Breast epithelium (tissue), 4 donors: ENCODE measurements around the gene CBL. TPM values are rescaled to one million over a fixed set of nuclear protein-coding genes. Genes with fewer than 3 reads are reported as not detected.

Experiments
- DNase-seq, 2 donors: peaks; one replicate each; pipeline ENCODE4 v3.0.0-alpha.2; 2019; ENCODE audit warnings: low spot score in 2 of 2
- H3K27ac ChIP-seq, 2 donors: fragments of 200-600 bp; sonication (generic) in 1 of 2; one replicate each; pipeline ENCODE4 v1.5.1; 2016 to 2019; ENCODE audit warnings: mild to moderate bottlenecking in 1 of 2
- H3K27me3 ChIP-seq, 2 donors: fragments of 200-600 bp; sonication (generic) in 1 of 2; one replicate each; pipeline versions ENCODE4 v1.5.1 to v1.6.0; 2017 to 2019; ENCODE audit warnings: control low read depth in 1 of 2, mild to moderate bottlenecking in 1 of 2
- H3K36me3 ChIP-seq: fragments of 200-600 bp; one replicate; pipeline ENCODE4 v1.5.1; 2019
- H3K4me1 ChIP-seq, 2 donors: fragments of 200-600 bp; sonication (generic); one replicate each; pipeline ENCODE4 v1.5.1; 2016 to 2019; ENCODE audit warnings: control low read depth in 1 of 2
- H3K4me3 ChIP-seq, 3 donors: fragments of 200-600 bp; sonication (generic); 1 replicate in 2 of 3; 2 replicates in 1 of 3; pipeline ENCODE4 v1.5.1; 2016 to 2019; ENCODE audit warnings: mild to moderate bottlenecking in 3 of 3, moderate library complexity in 2 of 3
- H3K9me3 ChIP-seq, 2 donors: fragments of 200-600 bp; sonication (generic) in 1 of 2; one replicate each; pipeline ENCODE4 v1.5.1; 2016 to 2019; ENCODE audit warnings: control low read depth in 1 of 2
- POLR2A ChIP-seq: fragments of 450-650 bp; IDR thresholded peaks from one replicate; pipeline ENCODE4 v1.6.1; 2016; ENCODE audit warnings: antibody characterized with exemption, mild to moderate bottlenecking, moderate library complexity
- POLR2AphosphoS5 ChIP-seq, 3 donors: sonication (generic); formaldehyde crosslinking; IDR thresholded peaks; one replicate each; pipeline ENCODE4 v1.6.1; 2017; ENCODE audit warnings: antibody characterized with exemption in 3 of 3
- intact Hi-C: fragments of 100-400 bp; cut with DNase I; formaldehyde crosslinking; loops from one replicate; pipeline ENCODE4 v1.15.1; 2023; ENCODE audit warnings: low total_unique reads
- total RNA-seq, 3 donors: library from RNA; depleted of rRNA; stranded (reverse); fragments of >200 nt; gene quantifications; one replicate each; pipeline ENCODE4 v1.1.0, GENCODE V29; 2016
- TF ChIP-seq, protein P1 (sequence below), 3 donors: fragments of 450-650 bp; IDR thresholded peaks; one replicate each; pipeline ENCODE4 v1.5.1; 2016 to 2017; ENCODE audit warnings: antibody characterized with exemption in 3 of 3, mild to moderate bottlenecking in 3 of 3, moderate library complexity in 3 of 3

Gene CBL
- total RNA-seq, 3 donors from 2014 or later: 13.1 to 17.0 (median 14.3) TPM

GRCh38 chr11:119185981-119186634, 20.0 kb upstream of the CBL start:
- intact Hi-C loops: loop anchor here (1.0 kb wide), 1 partner anchor 24 kb away; no protein-coding TSS in a partner anchor
- TF ChIP-seq, protein P1, sequence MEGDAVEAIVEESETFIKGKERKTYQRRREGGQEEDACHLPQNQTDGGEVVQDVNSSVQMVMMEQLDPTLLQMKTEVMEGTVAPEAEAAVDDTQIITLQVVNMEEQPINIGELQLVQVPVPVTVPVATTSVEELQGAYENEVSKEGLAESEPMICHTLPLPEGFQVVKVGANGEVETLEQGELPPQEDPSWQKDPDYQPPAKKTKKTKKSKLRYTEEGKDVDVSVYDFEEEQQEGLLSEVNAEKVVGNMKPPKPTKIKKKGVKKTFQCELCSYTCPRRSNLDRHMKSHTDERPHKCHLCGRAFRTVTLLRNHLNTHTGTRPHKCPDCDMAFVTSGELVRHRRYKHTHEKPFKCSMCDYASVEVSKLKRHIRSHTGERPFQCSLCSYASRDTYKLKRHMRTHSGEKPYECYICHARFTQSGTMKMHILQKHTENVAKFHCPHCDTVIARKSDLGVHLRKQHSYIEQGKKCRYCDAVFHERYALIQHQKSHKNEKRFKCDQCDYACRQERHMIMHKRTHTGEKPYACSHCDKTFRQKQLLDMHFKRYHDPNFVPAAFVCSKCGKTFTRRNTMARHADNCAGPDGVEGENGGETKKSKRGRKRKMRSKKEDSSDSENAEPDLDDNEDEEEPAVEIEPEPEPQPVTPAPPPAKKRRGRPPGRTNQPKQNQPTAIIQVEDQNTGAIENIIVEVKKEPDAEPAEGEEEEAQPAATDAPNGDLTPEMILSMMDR (IDR thresholded peaks at IDR 0.05): no peak
- TF ChIP-seq POLR2A (no peak), POLR2AphosphoS5 (IDR thresholded peaks at IDR 0.05) (no peak)
- H3K4me1 ChIP-seq: no peaks in the 10 kb centered on the region
- H3K4me3 ChIP-seq: no peak overlapping the region
- H3K36me3 ChIP-seq: no peaks in the 10 kb centered on the region
- H3K9me3 ChIP-seq: no peaks in the 10 kb centered on the region
- peaks cover 0 to 2% of the 10 kb centered on the region in 2 donors for H3K27me3 ChIP-seq
- H3K27ac ChIP-seq: no peak overlapping the region
- no peak for DNase-seq

DNA sequence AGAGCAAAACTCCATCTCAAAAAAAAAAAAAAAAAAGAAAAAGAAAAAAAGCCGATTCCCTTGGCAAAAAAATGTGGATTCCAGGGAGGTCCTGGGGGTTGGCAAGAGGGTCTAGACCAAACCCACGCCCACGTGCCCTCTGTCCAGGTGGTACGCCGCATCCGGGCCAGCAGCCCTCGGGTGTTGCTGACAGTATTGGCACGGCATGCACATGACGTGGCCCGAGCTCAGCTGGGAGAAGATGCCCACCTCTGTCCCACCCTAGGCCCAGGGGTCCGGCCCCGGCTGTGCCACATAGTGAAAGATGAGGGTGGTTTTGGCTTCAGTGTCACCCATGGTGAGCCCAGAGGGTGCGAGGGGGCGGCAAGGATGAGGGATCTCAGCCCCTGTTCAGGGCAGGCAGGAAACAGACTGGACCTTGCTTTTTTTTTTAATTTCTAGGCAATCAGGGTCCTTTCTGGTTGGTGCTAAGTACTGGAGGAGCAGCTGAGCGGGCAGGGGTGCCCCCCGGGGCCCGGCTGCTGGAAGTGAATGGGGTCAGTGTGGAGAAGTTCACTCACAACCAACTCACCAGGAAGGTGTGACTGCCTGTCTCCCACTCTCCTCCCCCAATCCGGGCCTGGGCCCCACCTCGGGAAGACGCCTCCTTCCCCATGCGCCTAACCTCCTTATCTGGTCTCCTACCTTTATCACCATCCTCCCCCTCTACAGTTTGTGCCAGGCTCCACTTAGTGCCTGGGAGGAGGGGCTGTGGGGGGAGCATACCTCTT, 18.8 kb upstream of the CBL start:
- Histone ChIP-seq H3K4me1 (no peaks in the 10 kb centered on the region), H3K27me3 (peaks cover 0 to 2% of the 10 kb centered on the region in 2 donors), H3K9me3 (no peaks in the 10 kb centered on the region), H3K36me3 (no peaks in the 10 kb centered on the region), H3K27ac (no peak overlapping the region), H3K4me3 (no peak overlapping the region)
- no peak for DNase-seq
- no peak for TF ChIP-seq POLR2A
- TF ChIP-seq, protein P1 (IDR thresholded peaks at IDR 0.05): no peak
- no peak for TF ChIP-seq POLR2AphosphoS5 (IDR thresholded peaks at IDR 0.05)
- intact Hi-C loops: no loop called here

GRCh38 chr11:119188067-119188466, 18.1 kb upstream of the CBL start:
- Histone ChIP-seq H3K4me1 (no peaks in the 10 kb centered on the region), H3K4me3 (no peak overlapping the region), H3K36me3 (no peaks in the 10 kb centered on the region), H3K27me3 (peaks cover 0 to 2% of the 10 kb centered on the region in 2 donors), H3K27ac (no peak overlapping the region), H3K9me3 (no peaks in the 10 kb centered on the region)
- no peak for DNase-seq
- TF ChIP-seq, protein P1 (IDR thresholded peaks at IDR 0.05): no peak
- TF ChIP-seq POLR2AphosphoS5 (IDR thresholded peaks at IDR 0.05): no peak
- TF ChIP-seq POLR2A: no peak
- intact Hi-C loops: no loop called here

- intact Hi-C loops: no loop called here
- Histone ChIP-seq H3K36me3 (no peaks in the 10 kb centered on the region), H3K4me3 (no peak overlapping the region), H3K27ac (no peak overlapping the region), H3K4me1 (no peaks in the 10 kb centered on the region), H3K27me3 (peaks cover 0 to 2% of the 10 kb centered on the region in 2 donors), H3K9me3 (no peaks in the 10 kb centered on the region)
- TF ChIP-seq POLR2A: no peak
- no peak for TF ChIP-seq POLR2AphosphoS5 (IDR thresholded peaks at IDR 0.05)
- TF ChIP-seq, protein P1 (IDR thresholded peaks at IDR 0.05): no peak
- no peak for DNase-seq
Observed at GRCh38 chr11:119188887-119189286, 17.3 kb upstream of the CBL start.

GRCh38 chr11:119189393-119189792, 16.7 kb upstream of the CBL start:
- TF ChIP-seq, protein P1 (IDR thresholded peaks at IDR 0.05): no peak
- TF ChIP-seq POLR2AphosphoS5 (IDR thresholded peaks at IDR 0.05) (no peak), POLR2A (no peak)
- intact Hi-C loops: no loop called here
- DNase-seq: no peak

More at GRCh38 chr11:119189393-119189792, 16.7 kb upstream of the CBL start:
- Histone ChIP-seq H3K27ac (no peak overlapping the region), H3K9me3 (no peaks in the 10 kb centered on the region), H3K27me3 (peaks cover 0 to 2% of the 10 kb centered on the region in 2 donors), H3K36me3 (no peaks in the 10 kb centered on the region), H3K4me3 (no peak overlapping the region), H3K4me1 (no peaks in the 10 kb centered on the region)
